Fibroblast of lung (primary cell): ENCODE results near the gene OBSCN. TPM values are rescaled to one million over a fixed set of nuclear protein-coding genes. Genes with fewer than 3 reads are reported as not detected.

Experiments
- DNase-seq, 2 donors: peaks; one replicate each; pipeline versions ENCODE4 v3.0.0 to v3.0.0-alpha.2; 2010; ENCODE audit warnings: low read depth in 2 of 2
- H2AFZ ChIP-seq: 2 replicates; pipeline ENCODE4 v1.5.1; 2012; ENCODE audit warnings: low read length, control low read depth, inconsistent platforms
- H3K27ac ChIP-seq: 2 replicates; pipeline ENCODE4 v1.5.1; 2011; ENCODE audit warnings: low read length, control low read depth; ENCODE audit not compliant: insufficient read depth
- H3K27me3 ChIP-seq: 2 replicates; pipeline ENCODE4 v1.5.1; 2011; ENCODE audit warnings: mild to moderate bottlenecking, low read length; ENCODE audit not compliant: control insufficient read depth, insufficient read depth
- H3K36me3 ChIP-seq: 2 replicates; pipeline ENCODE4 v1.5.1; 2011; ENCODE audit warnings: low read length; ENCODE audit not compliant: control insufficient read depth, insufficient read depth
- H3K4me1 ChIP-seq: 2 replicates; pipeline ENCODE4 v1.5.1; 2011; ENCODE audit warnings: low read length; ENCODE audit not compliant: control insufficient read depth, insufficient read depth; ENCODE audit errors: extremely low read depth
- H3K4me2 ChIP-seq: 2 replicates; pipeline ENCODE4 v1.5.1; 2011; ENCODE audit warnings: low read length, control low read depth; ENCODE audit not compliant: insufficient read depth; ENCODE audit errors: extremely low read depth
- H3K4me3 ChIP-seq, 4 experiments: fragments of 200-600 bp in 1 of 4; sonication (generic) in 1 of 4; replicated peaks in 1 of 4; 2 replicates each; pipeline ENCODE4 v1.5.1; 2011 to 2016; ENCODE audit warnings: low read length in 4 of 4, low read depth in 3 of 4, mild to moderate bottlenecking in 3 of 4, control low read depth in 2 of 4, inconsistent platforms in 1 of 4, mixed read lengths in 1 of 4; ENCODE audit not compliant: insufficient read depth in 1 of 4; ENCODE audit errors: control extremely low read depth in 1 of 4
- H3K79me2 ChIP-seq: 2 replicates; pipeline ENCODE4 v1.5.1; 2012; ENCODE audit warnings: mild to moderate bottlenecking, low read length, inconsistent platforms; ENCODE audit not compliant: control insufficient read depth, insufficient read depth
- H3K9ac ChIP-seq: 2 replicates; pipeline ENCODE4 v1.5.1; 2011; ENCODE audit warnings: mild to moderate bottlenecking, low read length, control low read depth; ENCODE audit not compliant: insufficient read depth
- H3K9me3 ChIP-seq: 2 replicates; pipeline ENCODE4 v1.5.1; 2012; ENCODE audit warnings: low read depth, low read length; ENCODE audit not compliant: control insufficient read depth, insufficient read depth
- H4K20me1 ChIP-seq: 2 replicates; pipeline ENCODE4 v1.5.1; 2011; ENCODE audit warnings: low read length; ENCODE audit not compliant: control insufficient read depth, insufficient read depth; ENCODE audit errors: extremely low read depth
- EZH2 ChIP-seq: IDR thresholded peaks from 2 replicates; pipeline ENCODE4 v1.5.1; 2012; ENCODE audit warnings: low read length, control low read depth, mild to moderate bottlenecking; ENCODE audit errors: missing control alignments
- polyA plus RNA-seq, 2 donors: library from polyadenylated mRNA; depleted of rRNA in 1 of 2; stranded (reverse) in 1 of 2; unstranded in 1 of 2; fragments of >200 nt; gene quantifications; 2 replicates each; pipeline ENCODE4 v1.2.1, GENCODE V29; 2011 to 2012; ENCODE audit warnings: missing spikeins in 1 of 2
- total RNA-seq: library from RNA; depleted of rRNA; stranded (reverse); fragments of >200 nt; gene quantifications from 2 replicates; pipeline ENCODE4 v1.2.1, GENCODE V29; 2014
- TF ChIP-seq, protein P1 (sequence below), 2 donors: IDR thresholded peaks in 1 of 2; conservative IDR thresholded peaks in 1 of 2; 1 replicate in 1 of 2; 2 replicates in 1 of 2; pipeline ENCODE4 v1.5.1; 2011 to 2012; ENCODE audit warnings: low read length in 2 of 2, control low read depth in 1 of 2, inconsistent platforms in 1 of 2, low read depth in 1 of 2, mild to moderate bottlenecking in 1 of 2

The OBSCN gene
- total and polyA plus RNA-seq, 2 donors (not counting 1 experiment from before 2014, with no cell fraction given), result 0.87 to 16.8 TPM

DNA sequence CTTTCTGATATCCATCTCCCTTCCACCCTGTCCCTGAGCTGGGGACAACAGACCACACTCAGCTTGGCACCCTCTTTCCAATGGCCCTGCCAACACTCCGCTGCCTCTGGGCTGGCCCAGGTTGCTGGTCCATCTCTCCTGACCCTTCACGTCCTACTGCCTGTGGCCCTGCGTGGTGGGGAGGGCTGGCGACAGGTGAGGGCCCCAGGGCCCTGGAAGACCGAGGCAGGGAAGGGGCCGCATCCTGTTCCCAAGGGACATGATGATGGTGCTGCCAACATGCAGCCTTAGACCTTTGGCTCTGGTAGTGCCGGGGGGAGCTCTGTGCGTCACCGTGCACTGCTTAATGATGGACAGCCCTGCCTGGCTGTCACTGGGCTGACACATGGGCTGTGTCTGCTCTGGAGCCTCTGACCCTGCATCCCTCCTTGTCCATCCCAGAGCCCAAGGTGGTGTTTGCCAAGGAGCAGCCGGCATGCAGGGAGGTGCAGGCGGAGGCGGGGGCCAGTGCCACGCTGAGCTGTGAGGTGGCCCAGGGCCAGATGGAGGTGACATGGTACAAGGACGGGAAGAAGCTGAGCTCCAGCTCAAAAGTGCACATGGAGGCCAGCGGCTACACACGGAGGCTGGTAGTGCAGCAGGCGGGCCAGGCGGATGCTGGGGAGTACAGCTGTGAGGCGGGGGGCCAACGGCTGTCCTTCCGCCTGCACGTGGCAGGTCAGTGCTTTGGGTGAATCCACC lies 65.2 kb downstream of the OBSCN start:
- H3K9me3 ChIP-seq, result no peaks in the 10 kb centered on the region
- no peak for DNase-seq
- H3K36me3 ChIP-seq, result no peaks in the 10 kb centered on the region
- no peaks in the 10 kb centered on the region for H3K27me3 ChIP-seq
- H3K4me2 ChIP-seq, result no peak overlapping the region
- H3K79me2 ChIP-seq, result no peaks in the 10 kb centered on the region
- no peaks in the 10 kb centered on the region for H4K20me1 ChIP-seq
- H3K4me3 ChIP-seq, result no peak overlapping the region
- H3K27ac ChIP-seq, result no peak overlapping the region
- H2AFZ ChIP-seq, result no peak overlapping the region
- no peak overlapping the region for H3K9ac ChIP-seq
- H3K4me1 ChIP-seq, result no peaks in the 10 kb centered on the region
- TF ChIP-seq, protein P1, sequence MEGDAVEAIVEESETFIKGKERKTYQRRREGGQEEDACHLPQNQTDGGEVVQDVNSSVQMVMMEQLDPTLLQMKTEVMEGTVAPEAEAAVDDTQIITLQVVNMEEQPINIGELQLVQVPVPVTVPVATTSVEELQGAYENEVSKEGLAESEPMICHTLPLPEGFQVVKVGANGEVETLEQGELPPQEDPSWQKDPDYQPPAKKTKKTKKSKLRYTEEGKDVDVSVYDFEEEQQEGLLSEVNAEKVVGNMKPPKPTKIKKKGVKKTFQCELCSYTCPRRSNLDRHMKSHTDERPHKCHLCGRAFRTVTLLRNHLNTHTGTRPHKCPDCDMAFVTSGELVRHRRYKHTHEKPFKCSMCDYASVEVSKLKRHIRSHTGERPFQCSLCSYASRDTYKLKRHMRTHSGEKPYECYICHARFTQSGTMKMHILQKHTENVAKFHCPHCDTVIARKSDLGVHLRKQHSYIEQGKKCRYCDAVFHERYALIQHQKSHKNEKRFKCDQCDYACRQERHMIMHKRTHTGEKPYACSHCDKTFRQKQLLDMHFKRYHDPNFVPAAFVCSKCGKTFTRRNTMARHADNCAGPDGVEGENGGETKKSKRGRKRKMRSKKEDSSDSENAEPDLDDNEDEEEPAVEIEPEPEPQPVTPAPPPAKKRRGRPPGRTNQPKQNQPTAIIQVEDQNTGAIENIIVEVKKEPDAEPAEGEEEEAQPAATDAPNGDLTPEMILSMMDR (conservative IDR thresholded peaks at IDR 0.05 in 1 of 2, IDR thresholded peaks at IDR 0.05 in 1 of 2; ENCODE audit: low read depth in 1 of 2, low read length in 2 of 2), result no peak
- no peak for TF ChIP-seq EZH2

DNA sequence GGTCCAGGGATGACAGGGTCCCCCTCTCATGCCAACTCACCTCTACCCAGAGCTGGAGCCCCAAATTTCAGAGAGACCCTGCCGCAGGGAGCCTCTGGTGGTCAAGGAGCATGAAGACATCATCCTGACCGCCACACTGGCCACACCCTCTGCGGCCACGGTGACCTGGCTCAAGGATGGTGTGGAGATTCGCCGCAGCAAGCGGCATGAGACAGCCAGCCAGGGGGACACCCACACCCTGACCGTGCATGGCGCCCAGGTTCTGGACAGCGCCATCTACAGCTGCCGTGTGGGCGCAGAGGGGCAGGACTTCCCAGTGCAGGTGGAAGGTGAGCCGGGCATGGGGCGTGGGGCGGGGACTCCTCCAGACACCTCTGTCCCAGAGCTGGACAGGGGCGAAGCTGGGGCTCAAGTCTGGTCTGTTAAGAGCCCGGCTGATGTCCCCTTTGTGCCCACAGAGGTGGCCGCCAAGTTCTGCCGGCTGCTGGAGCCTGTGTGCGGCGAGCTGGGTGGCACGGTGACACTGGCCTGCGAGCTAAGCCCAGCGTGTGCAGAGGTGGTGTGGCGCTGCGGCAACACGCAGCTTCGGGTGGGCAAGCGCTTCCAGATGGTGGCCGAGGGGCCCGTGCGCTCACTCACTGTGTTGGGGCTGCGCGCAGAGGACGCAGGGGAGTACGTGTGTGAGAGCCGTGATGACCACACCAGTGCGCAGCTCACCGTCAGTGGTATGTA lies 66.0 kb downstream of the OBSCN start:
- DNase-seq, result no peak
- Histone ChIP-seq H3K9ac (no peak overlapping the region), H3K4me2 (no peak overlapping the region), H3K4me1 (no peaks in the 10 kb centered on the region), H3K27ac (no peak overlapping the region), H4K20me1 (no peaks in the 10 kb centered on the region), H3K9me3 (no peaks in the 10 kb centered on the region), H3K79me2 (no peaks in the 10 kb centered on the region), H2AFZ (no peak overlapping the region), H3K27me3 (no peaks in the 10 kb centered on the region), H3K4me3 (no peak overlapping the region), H3K36me3 (no peaks in the 10 kb centered on the region)
- no peak for TF ChIP-seq EZH2
- TF ChIP-seq, protein P1 (conservative IDR thresholded peaks at IDR 0.05 in 1 of 2, IDR thresholded peaks at IDR 0.05 in 1 of 2; ENCODE audit: low read depth in 1 of 2, low read length in 2 of 2), result no peak

DNA sequence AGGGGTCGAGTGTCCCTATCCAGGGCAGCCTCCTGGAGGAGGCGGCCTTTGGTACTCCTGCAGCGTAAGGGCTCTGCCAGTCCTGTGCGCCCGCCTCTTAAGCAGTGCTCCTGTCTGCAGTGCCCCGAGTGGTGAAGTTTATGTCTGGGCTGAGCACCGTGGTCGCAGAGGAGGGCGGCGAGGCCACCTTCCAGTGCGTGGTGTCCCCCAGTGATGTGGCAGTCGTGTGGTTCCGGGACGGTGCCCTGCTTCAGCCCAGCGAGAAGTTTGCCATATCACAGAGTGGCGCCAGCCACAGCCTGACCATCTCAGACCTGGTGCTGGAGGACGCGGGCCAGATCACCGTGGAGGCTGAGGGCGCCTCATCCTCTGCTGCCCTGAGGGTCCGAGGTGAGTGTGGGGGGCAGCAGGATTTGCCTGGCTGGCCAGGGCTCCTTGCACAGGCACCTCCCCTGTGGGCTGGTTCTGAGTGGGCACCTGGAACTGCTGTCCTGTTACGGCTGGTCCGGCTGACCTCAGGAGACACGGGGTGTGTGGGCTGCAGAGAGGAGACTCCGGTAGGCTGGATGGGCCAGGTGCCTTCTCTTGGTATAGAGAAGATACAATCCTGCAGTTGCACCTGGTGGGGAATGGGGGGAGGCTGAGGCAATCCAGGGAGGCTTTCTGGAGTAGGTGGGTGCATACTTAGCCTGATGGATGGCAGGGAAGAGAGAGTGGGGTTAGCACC lies 66.8 kb downstream of the OBSCN start:
- Histone ChIP-seq H3K79me2 (no peaks in the 10 kb centered on the region), H2AFZ (no peak overlapping the region), H3K4me1 (no peaks in the 10 kb centered on the region), H3K9me3 (no peaks in the 10 kb centered on the region), H3K9ac (no peak overlapping the region), H3K36me3 (no peaks in the 10 kb centered on the region), H3K4me2 (no peak overlapping the region), H4K20me1 (no peaks in the 10 kb centered on the region), H3K27ac (no peak overlapping the region), H3K27me3 (no peaks in the 10 kb centered on the region), H3K4me3 (peak overlapping the region in 1 of 4 experiments; percentile 61)
- TF ChIP-seq, protein P1 (conservative IDR thresholded peaks at IDR 0.05 in 1 of 2, IDR thresholded peaks at IDR 0.05 in 1 of 2; ENCODE audit: low read depth in 1 of 2, low read length in 2 of 2), result no peak
- TF ChIP-seq EZH2, result no peak
- no peak for DNase-seq
